CD8-positive, alpha-beta memory T cell (primary cell): Measurements from ENCODE around the gene PRELP. TPM values are rescaled to one million over a fixed set of nuclear protein-coding genes. Genes with fewer than 3 reads are reported as not detected.

Experiments
- CTCF ChIA-PET: fragments of 350-600 bp; sonication (Branson Sonifier 250); formaldehyde crosslinking; loops from one replicate; lab custom pipeline; 2021; ENCODE audit warnings: antibody characterized with exemption; lab: Charles Lee
- POLR2A ChIA-PET: fragments of 350-600 bp; sonication (Branson Sonifier 250); formaldehyde crosslinking; loops from one replicate; lab custom pipeline; 2021; ENCODE audit warnings: antibody characterized with exemption; lab: Charles Lee
- DNase-seq, 5 donors: peaks; one replicate each; pipeline versions ENCODE4 v3.0.0 to v3.0.0-alpha.2; 2020 to 2022; ENCODE audit warnings: mixed read lengths in 1 of 5
- H3K27ac ChIP-seq: one replicate; pipeline ENCODE4 v1.7.0; 2013; ENCODE audit warnings: low read depth, mild to moderate bottlenecking, low read length, moderate library complexity
- H3K27me3 ChIP-seq: 2 replicates; pipeline ENCODE4 v1.7.0; 2013; ENCODE audit warnings: low read length, mild to moderate bottlenecking; ENCODE audit not compliant: insufficient read depth, poor library complexity, severe bottlenecking
- H3K36me3 ChIP-seq: 2 replicates; pipeline ENCODE4 v1.7.0; 2013; ENCODE audit warnings: mild to moderate bottlenecking, low read length, moderate library complexity; ENCODE audit not compliant: insufficient read depth
- H3K4me1 ChIP-seq: 2 replicates; pipeline ENCODE4 v1.7.0; 2013; ENCODE audit warnings: mild to moderate bottlenecking, low read length, moderate library complexity; ENCODE audit not compliant: insufficient read depth
- H3K4me3 ChIP-seq: 2 replicates; pipeline ENCODE4 v1.7.0; 2013; ENCODE audit warnings: mild to moderate bottlenecking, low read length
- H3K9me3 ChIP-seq: 2 replicates; pipeline ENCODE4 v1.7.0; 2013; ENCODE audit warnings: mild to moderate bottlenecking, low read length
- H3K27ac Mint-ChIP-seq, 8 donors: one replicate each; pipeline ENCODE4 v1.8.0; 2020 to 2021; ENCODE audit warnings: mixed read lengths in 8 of 8, mild to moderate bottlenecking in 6 of 8, inconsistent platforms in 3 of 8, moderate library complexity in 3 of 8
- H3K27me3 Mint-ChIP-seq, 2 donors: one replicate each; pipeline ENCODE4 v1.8.0; 2020 to 2021; ENCODE audit warnings: mixed read lengths in 2 of 2, mild to moderate bottlenecking in 1 of 2, moderate library complexity in 1 of 2
- H3K36me3 Mint-ChIP-seq, 3 donors: one replicate each; pipeline ENCODE4 v1.8.0; 2020 to 2021; ENCODE audit warnings: mixed read lengths in 3 of 3, inconsistent platforms in 1 of 3, mild to moderate bottlenecking in 1 of 3
- H3K4me1 Mint-ChIP-seq, 3 donors: one replicate each; pipeline ENCODE4 v1.8.0; 2020 to 2021; ENCODE audit warnings: mixed read lengths in 3 of 3, inconsistent platforms in 1 of 3, mild to moderate bottlenecking in 1 of 3
- H3K4me3 Mint-ChIP-seq, 7 donors: one replicate each; pipeline ENCODE4 v1.8.0; 2020 to 2021; ENCODE audit warnings: mixed read lengths in 7 of 7, mild to moderate bottlenecking in 6 of 7, moderate library complexity in 4 of 7, inconsistent platforms in 2 of 7
- H3K9me3 Mint-ChIP-seq, 5 donors: one replicate each; pipeline ENCODE4 v1.8.0; 2020 to 2022; ENCODE audit warnings: mixed read lengths in 5 of 5, mild to moderate bottlenecking in 3 of 5, moderate library complexity in 2 of 5, inconsistent platforms in 1 of 5
- polyA plus RNA-seq: library from polyadenylated mRNA; unstranded; fragments of 300-500 nt; fragmentation: Illumina TruSeq; gene quantifications from one replicate; pipeline ENCODE4 v1.2.3, GENCODE V29; 2021
- total RNA-seq, 2 experiments: library from RNA; stranded (reverse); gene quantifications; one replicate each; pipeline ENCODE4 v1.2.3, GENCODE V29; 2021

Gene PRELP
- total and polyA plus RNA-seq, 3 experiments from 2014 or later: not detected

GRCh38 chr1:203492748-203493130 lies 17.1 kb downstream of the PRELP start:
- no peaks in the 10 kb centered on the region for H3K9me3 Mint-ChIP-seq
- H3K27ac Mint-ChIP-seq: no peak overlapping the region
- no peaks in the 10 kb centered on the region for H3K27me3 ChIP-seq
- ChIA-PET CTCF (no interaction called here), POLR2A (no interaction called here)
- no peak overlapping the region for H3K27ac ChIP-seq
- peaks cover 18 to 26% of the 10 kb centered on the region in 2 donors for H3K27me3 Mint-ChIP-seq
- peak overlapping the region in 1 of 7 donors; percentile 34 for H3K4me3 Mint-ChIP-seq
- peaks cover 9% of the 10 kb centered on the region for H3K4me1 ChIP-seq
- DNase-seq: no peak
- H3K36me3 ChIP-seq: no peaks in the 10 kb centered on the region
- H3K4me3 ChIP-seq: no peak overlapping the region
- peaks cover 0 to 6% (median 3%) of the 10 kb centered on the region in 3 donors for H3K4me1 Mint-ChIP-seq
- H3K9me3 ChIP-seq: no peaks in the 10 kb centered on the region
- H3K36me3 Mint-ChIP-seq: no peaks in the 10 kb centered on the region

- H3K9me3 ChIP-seq: no peaks in the 10 kb centered on the region
- H3K27ac ChIP-seq: no peak within 1 kb of the TSS
- no peaks in the 10 kb centered on the region for H3K27me3 ChIP-seq
- DNase-seq: no peak
- H3K4me3 ChIP-seq: no peak within 1 kb of the TSS
- no peaks in the 10 kb centered on the region for H3K36me3 ChIP-seq
- Mint-ChIP-seq H3K9me3 (no peaks in the 10 kb centered on the region), H3K27me3 (peaks cover 18 to 26% of the 10 kb centered on the region in 2 donors), H3K4me3 (no peak within 1 kb of the TSS), H3K36me3 (no peaks in the 10 kb centered on the region), H3K27ac (no peak within 1 kb of the TSS), H3K4me1 (peaks cover 0 to 2% (median 0%) of the 10 kb centered on the region in 3 donors)
- H3K4me1 ChIP-seq: no peaks in the 10 kb centered on the region
- ChIA-PET POLR2A (no interaction called here), CTCF (interaction anchor here (2.5 kb wide), 1 partner anchor 227 kb away, joined by 18 read pairs; no protein-coding TSS in a partner anchor)
These were observed 18.3 kb downstream of the PRELP start, which contains the start of gene OPTC for GRCh38 chr1:203493901-203494300. Gene OPTC, plus strand, starts transcription at chr1:203494153. Its CDS starts 1,853 bp downstream, at chr1:203496006.

- POLR2A ChIA-PET: no interaction called here
These were observed 20.2 kb downstream of the PRELP start for GRCh38 chr1:203495845-203496244.

GRCh38 chr1:203497269-203497777 lies 21.7 kb downstream of the PRELP start:
- Histone ChIP-seq H3K4me3 (no peak overlapping the region), H3K27ac (no peak overlapping the region), H3K9me3 (no peaks in the 10 kb centered on the region), H3K4me1 (no peaks in the 10 kb centered on the region), H3K27me3 (no peaks in the 10 kb centered on the region), H3K36me3 (no peaks in the 10 kb centered on the region)
- no peaks in the 10 kb centered on the region for H3K4me1 Mint-ChIP-seq
- CTCF ChIA-PET: interaction anchor here (0.8 to 1.6 kb wide), 2 partner anchors 9 to 228 kb away, joined by 3 to 5 read pairs; no protein-coding TSS in a partner anchor
- H3K27ac Mint-ChIP-seq: peak overlapping the region in 1 of 8 donors; percentile 19
- no peaks in the 10 kb centered on the region for H3K36me3 Mint-ChIP-seq
- no peak for DNase-seq
- POLR2A ChIA-PET: no interaction called here
- peaks cover 8 to 19% of the 10 kb centered on the region in 2 donors for H3K27me3 Mint-ChIP-seq
- peaks cover 0 to 1% (median 0%) of the 10 kb centered on the region in 5 donors for H3K9me3 Mint-ChIP-seq
- H3K4me3 Mint-ChIP-seq: no peak overlapping the region

More at GRCh38 chr1:203495845-203496244, 20.2 kb downstream of the PRELP start:
- Mint-ChIP-seq H3K4me3 (no peak overlapping the region), H3K27me3 (peaks cover 17 to 26% of the 10 kb centered on the region in 2 donors), H3K4me1 (no peaks in the 10 kb centered on the region), H3K9me3 (peaks cover 0 to 1% (median 0%) of the 10 kb centered on the region in 5 donors), H3K36me3 (no peaks in the 10 kb centered on the region), H3K27ac (peak overlapping the region in 1 of 8 donors; percentile 72)
- no peak for DNase-seq
- no peak overlapping the region for H3K27ac ChIP-seq
- no peak overlapping the region for H3K4me3 ChIP-seq
- H3K27me3 ChIP-seq: no peaks in the 10 kb centered on the region
- H3K4me1 ChIP-seq: no peaks in the 10 kb centered on the region
- no peaks in the 10 kb centered on the region for H3K36me3 ChIP-seq
- no peaks in the 10 kb centered on the region for H3K9me3 ChIP-seq
- CTCF ChIA-PET: interaction anchor here (1.5 to 2.5 kb wide), 2 partner anchors 9 to 229 kb away, joined by 3 to 18 read pairs; no protein-coding TSS in a partner anchor

GRCh38 chr1:203499643-203500278 lies 24.2 kb downstream of the PRELP start:
- Mint-ChIP-seq H3K9me3 (peaks cover 0 to 1% (median 0%) of the 10 kb centered on the region in 5 donors), H3K36me3 (no peaks in the 10 kb centered on the region), H3K27ac (no peak overlapping the region), H3K4me1 (peaks cover 1 to 4% (median 3%) of the 10 kb centered on the region in 3 donors), H3K4me3 (no peak overlapping the region), H3K27me3 (peaks cover 4 to 10% of the 10 kb centered on the region in 2 donors)
- Histone ChIP-seq H3K4me1 (no peaks in the 10 kb centered on the region), H3K27ac (no peak overlapping the region), H3K36me3 (no peaks in the 10 kb centered on the region), H3K9me3 (no peaks in the 10 kb centered on the region), H3K27me3 (no peaks in the 10 kb centered on the region), H3K4me3 (no peak overlapping the region)
- CTCF ChIA-PET: interaction anchor here (1.4 kb wide), 1 partner anchor 232 kb away, joined by 3 read pairs; no protein-coding TSS in a partner anchor
- POLR2A ChIA-PET: no interaction called here
- DNase-seq: no peak

- Histone ChIP-seq H3K27ac (no peak overlapping the region), H3K27me3 (no peaks in the 10 kb centered on the region), H3K36me3 (no peaks in the 10 kb centered on the region), H3K4me1 (no peaks in the 10 kb centered on the region), H3K9me3 (no peaks in the 10 kb centered on the region), H3K4me3 (no peak overlapping the region)
- DNase-seq: no peak
- peaks cover 4 to 10% of the 10 kb centered on the region in 2 donors for H3K27me3 Mint-ChIP-seq
- H3K36me3 Mint-ChIP-seq: no peaks in the 10 kb centered on the region
- ChIA-PET CTCF (no interaction called here), POLR2A (no interaction called here)
- H3K4me1 Mint-ChIP-seq: peaks cover 1 to 6% (median 5%) of the 10 kb centered on the region in 3 donors
- no peak overlapping the region for H3K4me3 Mint-ChIP-seq
- H3K27ac Mint-ChIP-seq: peak overlapping the region in 6 of 8 donors; percentile 47 to 93 (median 64)
- peaks cover 0 to 1% (median 0%) of the 10 kb centered on the region in 5 donors for H3K9me3 Mint-ChIP-seq
These were observed 24.7 kb downstream of the PRELP start for GRCh38 chr1:203500279-203500678.

GRCh38 chr1:203503836-203504235 lies 28.2 kb downstream of the PRELP start:
- Mint-ChIP-seq H3K27ac (no peak overlapping the region), H3K27me3 (peaks cover 3 to 4% of the 10 kb centered on the region in 2 donors), H3K4me1 (peaks cover 1 to 6% (median 5%) of the 10 kb centered on the region in 3 donors), H3K36me3 (no peaks in the 10 kb centered on the region), H3K4me3 (no peak overlapping the region), H3K9me3 (peaks cover 0 to 1% (median 0%) of the 10 kb centered on the region in 5 donors)
- Histone ChIP-seq H3K4me1 (no peaks in the 10 kb centered on the region), H3K36me3 (no peaks in the 10 kb centered on the region), H3K9me3 (no peaks in the 10 kb centered on the region), H3K4me3 (no peak overlapping the region), H3K27ac (no peak overlapping the region), H3K27me3 (no peaks in the 10 kb centered on the region)
- DNase-seq: no peak
- ChIA-PET POLR2A (no interaction called here), CTCF (interaction anchor here (0.7 to 5.8 kb wide), 20 partner anchors 11 to 626 kb away, joined by 3 to 66 read pairs (median 4); partner anchors contain the start of genes ATP2B4 and LAX1)
